Measurements from ENCODE around the gene PABPN1L.
"Not testable (repeated sequence)": the region's sequence is repeated elsewhere in the genome, so short reads cannot be mapped to it uniquely, and the experiment has no call there.

PABPN1L gene

GRCh38 chr16:88825146-88825545, 41.3 kb downstream of the PABPN1L start:
- H3F3A ChIP-seq (ENCODE audit: insufficient read depth): no peaks in the 10 kb centered on the region
- no peak overlapping the region for H3K9ac ChIP-seq (ENCODE audit: low read length)
- H3K4me3 ChIP-seq (ENCODE audit: insufficient read depth, low read length, poor library complexity, severe bottlenecking): no peak overlapping the region
- no peaks in the 10 kb centered on the region for H3K27me3 ChIP-seq (ENCODE audit: low read length)
- no peaks in the 10 kb centered on the region for H3K9me2 ChIP-seq (replicated peaks; ENCODE audit: insufficient read depth, low read length)
- no peaks in the 10 kb centered on the region for H4K20me1 ChIP-seq (ENCODE audit: low read depth, low read length)
- H3K4me2 ChIP-seq (ENCODE audit: low read depth, low read length, poor library complexity, severe bottlenecking): no peak overlapping the region
- no peaks in the 10 kb centered on the region for H3K79me2 ChIP-seq (ENCODE audit: insufficient read depth, low read length)
- H3K27ac ChIP-seq (ENCODE audit: low read depth, low read length): no peak overlapping the region
- H2AFZ ChIP-seq (ENCODE audit: low read depth, low read length, severe bottlenecking): no peak overlapping the region
- H3K36me3 ChIP-seq (ENCODE audit: low read length): no peaks in the 10 kb centered on the region
- TF ChIP-seq CTCF (IDR thresholded peaks at IDR 0.05; ENCODE audit: insufficient read depth, low read length, poor library complexity, severe bottlenecking) (no peak), EZH2phosphoT487 (conservative IDR thresholded peaks at IDR 0.05; ENCODE audit: low read length) (no peak)
- no peaks in the 10 kb centered on the region for H3K9me3 ChIP-seq (ENCODE audit: insufficient read depth, low read length)

GRCh38 chr16:88824256-88825077, 42.0 kb downstream of the PABPN1L start:
- Histone ChIP-seq H3K79me2 (ENCODE audit: insufficient read depth, low read length) (no peaks in the 10 kb centered on the region), H3K4me3 (ENCODE audit: insufficient read depth, low read length, poor library complexity, severe bottlenecking) (no peak overlapping the region), H3K9me2 (replicated peaks; ENCODE audit: insufficient read depth, low read length) (no peaks in the 10 kb centered on the region), H3K9me3 (ENCODE audit: insufficient read depth, low read length) (no peaks in the 10 kb centered on the region), H3K27ac (ENCODE audit: low read depth, low read length) (no peak overlapping the region), H3K9ac (ENCODE audit: low read length) (no peak overlapping the region), H3F3A (ENCODE audit: insufficient read depth) (no peaks in the 10 kb centered on the region), H3K4me2 (ENCODE audit: low read depth, low read length, poor library complexity, severe bottlenecking) (no peak overlapping the region), H3K36me3 (ENCODE audit: low read length) (no peaks in the 10 kb centered on the region), H3K27me3 (ENCODE audit: low read length) (no peaks in the 10 kb centered on the region), H4K20me1 (ENCODE audit: low read depth, low read length) (no peaks in the 10 kb centered on the region), H2AFZ (ENCODE audit: low read depth, low read length, severe bottlenecking) (no peak overlapping the region)
- TF ChIP-seq EZH2phosphoT487 (conservative IDR thresholded peaks at IDR 0.05; ENCODE audit: low read length) (no peak), CTCF (IDR thresholded peaks at IDR 0.05; ENCODE audit: insufficient read depth, low read length, poor library complexity, severe bottlenecking) (no peak)

GRCh38 chr16:88823646-88824045, 42.8 kb downstream of the PABPN1L start:
- H3K79me2 ChIP-seq (ENCODE audit: insufficient read depth, low read length); H3K36me3 ChIP-seq (ENCODE audit: low read length); H3K27me3 ChIP-seq (ENCODE audit: low read length); H3K9ac ChIP-seq (ENCODE audit: low read length); H3K27ac ChIP-seq (ENCODE audit: low read depth, low read length); H4K20me1 ChIP-seq (ENCODE audit: low read depth, low read length); H3F3A ChIP-seq (ENCODE audit: insufficient read depth); H2AFZ ChIP-seq (ENCODE audit: low read depth, low read length, severe bottlenecking); H3K9me3 ChIP-seq (ENCODE audit: insufficient read depth, low read length); H3K4me2 ChIP-seq (ENCODE audit: low read depth, low read length, poor library complexity, severe bottlenecking); H3K4me3 ChIP-seq (ENCODE audit: insufficient read depth, low read length, poor library complexity, severe bottlenecking); H3K9me2 ChIP-seq (replicated peaks; ENCODE audit: insufficient read depth, low read length): not testable (repeated sequence)

- Histone ChIP-seq H3K27me3 (ENCODE audit: low read length) (no peaks in the 10 kb centered on the region), H3K9me2 (replicated peaks; ENCODE audit: insufficient read depth, low read length) (no peaks in the 10 kb centered on the region), H3F3A (ENCODE audit: insufficient read depth) (no peaks in the 10 kb centered on the region), H3K27ac (ENCODE audit: low read depth, low read length) (no peak overlapping the region), H3K9me3 (ENCODE audit: insufficient read depth, low read length) (no peaks in the 10 kb centered on the region), H3K4me2 (ENCODE audit: low read depth, low read length, poor library complexity, severe bottlenecking) (no peak overlapping the region), H4K20me1 (ENCODE audit: low read depth, low read length) (no peaks in the 10 kb centered on the region), H3K9ac (ENCODE audit: low read length) (no peak overlapping the region), H2AFZ (ENCODE audit: low read depth, low read length, severe bottlenecking) (no peak overlapping the region), H3K79me2 (ENCODE audit: insufficient read depth, low read length) (no peaks in the 10 kb centered on the region), H3K36me3 (ENCODE audit: low read length) (no peaks in the 10 kb centered on the region), H3K4me3 (ENCODE audit: insufficient read depth, low read length, poor library complexity, severe bottlenecking) (no peak overlapping the region)
- no peak for TF ChIP-seq CTCF (IDR thresholded peaks at IDR 0.05; ENCODE audit: insufficient read depth, low read length, poor library complexity, severe bottlenecking)
- TF ChIP-seq EZH2phosphoT487 (conservative IDR thresholded peaks at IDR 0.05; ENCODE audit: low read length): no peak
Observed at GRCh38 chr16:88822281-88823040, 44.0 kb downstream of the PABPN1L start.
